GM18508 (cell line): Measurements from ENCODE around the gene RBBP8NL.

Experiments
- ATAC-seq: cut with Tn5 transposase; IDR thresholded peaks from one replicate; pipeline ENCODE4 v1.9.1; 2021; ENCODE audit warnings: moderate number of reproducible peaks; ENCODE audit not compliant: insufficient read depth, unreplicated experiment

Gene RBBP8NL, protein sequence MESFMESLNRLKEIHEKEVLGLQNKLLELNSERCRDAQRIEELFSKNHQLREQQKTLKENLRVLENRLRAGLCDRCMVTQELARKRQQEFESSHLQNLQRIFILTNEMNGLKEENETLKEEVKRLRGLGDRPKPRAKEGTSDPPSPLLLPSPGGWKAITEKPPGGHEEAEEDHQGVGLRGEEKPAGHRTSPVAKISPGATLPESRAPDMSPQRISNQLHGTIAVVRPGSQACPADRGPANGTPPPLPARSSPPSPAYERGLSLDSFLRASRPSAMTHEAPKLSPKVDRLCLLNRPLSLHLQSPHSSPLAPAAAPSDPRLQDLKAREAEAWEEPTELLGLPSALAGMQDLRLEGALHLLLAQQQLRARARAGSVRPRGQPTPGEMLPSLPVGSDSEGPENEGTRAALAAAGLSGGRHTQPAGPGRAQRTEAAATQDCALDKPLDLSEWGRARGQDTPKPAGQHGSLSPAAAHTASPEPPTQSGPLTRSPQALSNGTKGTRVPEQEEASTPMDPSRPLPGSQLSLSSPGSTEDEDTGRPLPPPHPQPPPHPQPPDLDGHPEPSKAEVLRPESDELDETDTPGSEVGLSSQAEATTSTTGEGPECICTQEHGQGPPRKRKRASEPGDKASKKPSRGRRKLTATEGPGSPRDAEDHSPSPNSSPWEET

GRCh38 chr20:62427172-62428001 is at the start of gene RBBP8NL:
RBBP8NL (minus strand) TSS chr20:62427539; CDS start chr20:62419647, 7,892 bp downstream.
- ATAC-seq: no peak

DNA sequence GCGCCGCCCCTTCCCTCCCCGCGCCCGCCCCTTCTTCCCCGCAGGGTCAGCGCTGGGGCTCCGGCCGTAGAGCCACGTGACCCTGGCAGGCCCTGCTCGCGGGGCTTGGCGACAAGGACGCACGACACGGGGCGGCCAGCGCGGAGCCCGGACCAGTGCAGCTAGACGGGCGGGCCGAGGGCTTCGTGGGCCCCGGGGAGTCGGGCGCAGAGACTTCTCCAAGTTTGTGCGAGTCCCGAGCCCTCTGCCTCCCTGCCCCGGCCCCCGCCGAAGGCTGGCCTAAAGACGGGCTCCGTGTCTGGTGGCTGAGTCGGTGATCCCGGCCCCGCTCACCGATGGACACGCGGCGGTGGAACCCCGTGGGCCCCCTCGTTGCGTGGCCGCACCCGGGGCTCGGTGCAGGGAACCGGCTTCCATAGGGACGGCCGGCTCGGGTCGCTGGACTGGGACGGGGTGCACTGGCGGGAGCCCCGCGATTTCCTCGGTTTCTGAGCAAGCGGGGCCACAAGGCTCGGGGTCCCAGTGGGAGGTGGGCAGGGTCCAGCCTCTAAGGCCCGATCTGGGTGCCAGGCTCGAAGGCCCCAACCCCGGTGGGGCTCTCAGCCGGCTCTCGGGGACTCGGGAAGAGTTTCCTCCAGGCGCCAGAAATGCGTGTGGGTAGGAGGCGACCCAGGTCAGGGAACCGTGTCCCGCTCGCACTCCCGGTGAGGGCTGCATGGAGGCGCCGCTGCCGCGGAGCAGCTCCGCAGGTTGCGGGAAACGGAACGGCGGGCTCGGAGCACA is 48.9 kb upstream of the RBBP8NL start:
- ATAC-seq: no peak

- no peak for ATAC-seq
Observed at GRCh38 chr20:62475772-62476055, 48.4 kb upstream of the RBBP8NL start, which contains the start of gene GATA5. GATA5 (minus strand) TSS chr20:62475995; CDS start chr20:62475521, 474 bp downstream.

DNA sequence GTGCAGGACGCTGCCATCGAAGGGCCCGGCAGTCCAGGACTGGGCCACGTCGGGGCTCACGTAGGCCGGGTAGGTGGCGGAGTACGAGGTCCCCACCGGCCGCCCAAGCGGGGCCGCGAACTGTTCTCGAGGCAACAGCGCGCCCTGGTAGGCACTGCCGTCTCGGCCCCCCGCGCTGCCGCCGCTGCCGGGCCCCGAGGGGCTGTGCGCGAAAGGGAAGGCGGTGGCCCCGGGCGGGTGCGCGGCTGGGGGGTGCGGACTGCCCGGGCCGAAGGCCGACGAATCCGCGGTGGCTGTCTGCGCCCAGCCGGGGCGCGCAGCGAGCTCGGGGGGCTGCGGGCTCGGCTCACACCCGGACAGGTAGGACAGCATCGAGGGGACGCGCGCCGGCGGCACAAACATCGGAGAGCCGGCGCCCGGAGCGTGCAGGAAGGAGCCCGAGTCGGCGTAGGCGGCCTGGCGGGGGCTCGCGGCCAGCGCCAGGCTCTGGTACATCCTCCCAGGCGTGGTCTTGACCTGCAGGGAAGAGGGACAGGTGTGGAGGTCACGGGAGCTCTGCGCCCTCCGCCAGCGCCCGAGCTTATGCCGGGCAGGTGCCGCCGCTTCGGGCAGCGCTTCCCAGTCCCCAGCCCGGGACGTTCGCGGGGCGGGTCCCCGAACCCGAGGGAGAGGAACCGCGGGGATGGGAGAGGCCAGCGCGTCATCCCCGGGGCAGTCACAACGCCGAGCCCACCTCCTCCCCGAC is 47.9 kb upstream of the RBBP8NL start:
- ATAC-seq: no peak

- no peak for ATAC-seq
Observed at GRCh38 chr20:62474604-62475026, 47.3 kb upstream of the RBBP8NL start.

- ATAC-seq: no peak
Observed at GRCh38 chr20:62473717-62474603, 46.6 kb upstream of the RBBP8NL start.

DNA sequence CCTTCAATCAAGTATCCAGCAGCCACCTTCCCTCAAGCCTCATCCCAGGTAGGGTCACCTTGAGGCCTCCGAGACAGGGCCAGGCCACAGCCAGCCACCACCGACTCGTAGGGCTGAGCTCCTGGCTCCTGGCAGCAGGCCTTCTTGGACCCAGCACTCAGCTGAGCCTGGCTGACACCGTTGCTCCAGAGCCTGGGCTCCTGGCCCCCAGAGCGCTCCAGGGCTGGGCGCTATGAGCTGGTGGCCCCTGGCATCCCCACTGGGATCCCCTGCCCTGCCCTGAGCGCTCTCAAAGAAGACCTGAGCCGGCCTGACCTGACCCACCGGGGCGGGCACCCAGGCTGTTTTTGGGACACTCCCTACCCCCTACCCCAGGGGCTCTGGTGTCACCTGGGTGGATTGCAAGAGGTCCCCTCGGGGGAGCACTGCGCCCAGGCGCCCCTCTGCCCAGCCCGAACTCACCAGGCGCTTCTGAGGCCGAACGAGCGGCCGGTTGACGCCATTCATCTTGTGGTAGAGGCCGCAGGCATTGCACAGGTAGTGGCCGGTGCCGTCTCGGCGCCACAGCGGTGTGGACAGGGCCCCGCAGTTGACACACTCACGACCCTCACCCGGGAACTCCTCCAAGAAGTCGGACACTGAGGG is 45.7 kb upstream of the RBBP8NL start:
- no peak for ATAC-seq

- no peak for ATAC-seq
Observed at GRCh38 chr20:62472138-62472940, 45.0 kb upstream of the RBBP8NL start.

DNA sequence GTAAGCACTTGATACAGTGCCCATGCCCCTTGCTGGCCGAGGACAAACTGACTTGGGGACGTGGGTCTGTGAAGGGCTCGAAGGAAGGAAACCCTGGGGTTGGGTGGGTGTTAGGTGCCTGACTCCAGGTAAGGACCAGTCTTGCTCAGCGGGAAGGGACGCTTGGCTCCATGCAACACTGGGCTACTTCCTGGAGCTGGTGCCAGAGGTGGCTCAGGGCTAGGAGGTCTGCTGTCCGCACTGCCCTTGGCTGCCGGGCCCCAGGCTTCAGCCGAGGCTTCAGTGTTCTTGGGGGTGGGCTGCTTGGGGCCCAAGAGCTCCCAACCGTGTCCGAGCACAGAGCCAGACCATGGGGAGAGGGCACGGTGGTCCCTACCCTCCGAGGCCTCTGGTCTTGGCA is 43.1 kb upstream of the RBBP8NL start:
- ATAC-seq: no peak

GRCh38 chr20:62470001-62470400 is 42.7 kb upstream of the RBBP8NL start:
- ATAC-seq: no peak

DNA sequence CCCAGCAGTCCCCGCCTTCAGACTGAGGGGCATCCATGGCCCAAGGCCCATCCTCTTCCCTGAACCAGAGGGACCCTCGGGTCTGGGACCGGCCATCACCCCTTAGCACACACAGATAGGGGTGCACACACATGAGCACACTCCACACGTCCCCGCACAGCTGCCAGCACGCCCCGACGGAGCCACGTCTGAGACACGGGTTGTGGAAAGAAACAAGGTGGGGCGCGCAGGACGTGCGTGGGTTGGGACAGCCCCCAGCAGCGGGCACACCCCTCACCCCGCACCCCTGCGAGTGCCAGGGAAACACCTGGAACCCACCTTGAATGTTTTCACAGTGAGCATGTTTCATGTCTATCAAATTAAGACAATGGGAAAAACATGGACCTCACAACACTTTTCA is 42.0 kb upstream of the RBBP8NL start:
- ATAC-seq: no peak

DNA sequence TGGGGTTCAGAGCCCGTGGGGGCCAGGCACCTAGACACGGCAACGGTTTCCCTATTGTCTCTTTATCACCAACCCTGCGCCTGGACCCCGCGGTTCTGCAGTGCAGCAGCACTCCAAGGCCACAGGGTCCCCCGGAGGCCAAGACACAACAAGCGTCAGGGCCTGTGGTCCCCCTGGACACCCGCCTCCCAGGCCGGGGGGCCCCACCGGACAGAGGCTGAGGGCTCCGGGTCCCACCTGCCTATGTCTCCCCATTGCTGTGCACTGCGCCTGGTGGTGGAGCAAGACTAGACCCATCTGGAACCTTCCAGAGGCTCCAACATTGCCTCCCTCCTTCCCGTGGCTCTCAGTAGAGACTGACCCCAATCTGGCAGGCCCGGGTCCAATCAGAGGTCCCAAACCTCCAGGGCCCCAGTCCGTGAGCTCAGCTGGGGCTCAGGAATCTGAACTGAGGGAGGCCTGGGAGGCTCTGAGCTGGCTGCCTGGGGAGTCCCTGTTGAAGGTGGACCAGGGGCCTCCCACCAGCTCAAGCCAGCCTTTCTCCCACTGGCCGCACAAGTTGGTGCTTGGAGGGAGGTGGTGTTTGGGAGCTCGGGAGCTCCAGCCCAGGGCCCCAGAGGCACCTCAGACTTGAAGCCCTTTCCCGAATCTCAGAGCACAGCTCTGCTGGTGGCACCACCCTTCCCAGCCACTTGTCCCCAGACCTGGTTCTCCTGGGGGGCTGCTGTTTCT is 39.6 kb upstream of the RBBP8NL start:
- no peak for ATAC-seq

- no peak for ATAC-seq
Observed at GRCh38 chr20:62466072-62466760, 38.9 kb upstream of the RBBP8NL start.

- no peak for ATAC-seq
Observed at GRCh38 chr20:62464990-62465389, 37.7 kb upstream of the RBBP8NL start.

GRCh38 chr20:62464425-62464770 is 37.1 kb upstream of the RBBP8NL start:
- no peak for ATAC-seq
